NCI-H460 (cell line): ENCODE measurements around the gene ZCCHC10. TPM values are rescaled to one million over a fixed set of nuclear protein-coding genes. Genes with fewer than 3 reads are reported as not detected.
"Not testable (repeated sequence)": the region's sequence is repeated elsewhere in the genome, so short reads cannot be mapped to it uniquely, and the experiment has no call there.

Experiments
- DNase-seq: peaks from one replicate; pipeline ENCODE4 v3.0.0-alpha.2; 2016; ENCODE audit warnings: low read depth; ENCODE audit errors: extremely low read depth
- total RNA-seq: library from RNA; depleted of rRNA; stranded (reverse); fragments of >200 nt; shearing (Covaris generic); gene quantifications from 2 replicates; pipeline ENCODE4 v1.2.3, GENCODE V29; 2014

The ZCCHC10 gene
- total RNA-seq, 1 experiment from 2014 or later: 28.5 TPM

DNA sequence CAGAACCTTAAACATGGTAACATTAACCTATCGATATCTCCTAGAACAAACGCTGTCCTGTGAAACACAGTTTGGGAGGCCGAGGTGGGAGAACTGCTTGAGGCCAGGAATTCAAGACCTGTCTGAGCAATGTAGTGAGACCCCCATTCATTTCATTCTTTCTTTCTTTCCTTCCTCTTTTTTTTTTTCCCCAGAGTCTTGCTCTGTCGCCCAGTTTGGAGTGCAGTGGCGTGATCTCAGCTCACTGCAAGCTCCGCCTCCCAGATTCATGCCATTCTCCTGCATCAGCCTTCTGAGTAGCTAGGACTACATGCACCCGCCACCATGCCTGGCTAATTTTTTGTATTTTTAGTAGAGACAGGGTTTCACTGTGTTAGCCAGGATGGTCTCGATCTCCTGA, 20.2 kb upstream of the ZCCHC10 start:
- DNase-seq: not testable (repeated sequence)

DNA sequence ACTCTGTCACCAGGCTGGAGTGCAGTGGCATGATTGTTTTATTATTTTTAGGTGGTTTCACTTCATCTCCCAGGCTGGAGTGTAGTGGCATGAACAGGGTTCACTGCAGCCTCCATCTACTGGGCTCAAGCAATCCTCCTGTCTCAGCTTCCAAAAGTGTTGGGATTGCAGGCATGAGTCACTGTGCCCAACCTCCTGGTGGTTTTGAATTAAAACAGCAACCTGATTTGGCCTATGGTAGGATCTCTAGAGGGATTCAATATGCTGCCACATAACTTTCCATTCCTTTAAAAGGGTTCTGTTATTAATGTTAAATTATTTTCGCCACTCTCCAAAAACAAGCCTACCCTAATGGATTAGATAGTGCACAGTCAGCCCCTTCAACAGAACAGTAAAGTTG, 15.6 kb upstream of the ZCCHC10 start:
- no peak for DNase-seq

DNA sequence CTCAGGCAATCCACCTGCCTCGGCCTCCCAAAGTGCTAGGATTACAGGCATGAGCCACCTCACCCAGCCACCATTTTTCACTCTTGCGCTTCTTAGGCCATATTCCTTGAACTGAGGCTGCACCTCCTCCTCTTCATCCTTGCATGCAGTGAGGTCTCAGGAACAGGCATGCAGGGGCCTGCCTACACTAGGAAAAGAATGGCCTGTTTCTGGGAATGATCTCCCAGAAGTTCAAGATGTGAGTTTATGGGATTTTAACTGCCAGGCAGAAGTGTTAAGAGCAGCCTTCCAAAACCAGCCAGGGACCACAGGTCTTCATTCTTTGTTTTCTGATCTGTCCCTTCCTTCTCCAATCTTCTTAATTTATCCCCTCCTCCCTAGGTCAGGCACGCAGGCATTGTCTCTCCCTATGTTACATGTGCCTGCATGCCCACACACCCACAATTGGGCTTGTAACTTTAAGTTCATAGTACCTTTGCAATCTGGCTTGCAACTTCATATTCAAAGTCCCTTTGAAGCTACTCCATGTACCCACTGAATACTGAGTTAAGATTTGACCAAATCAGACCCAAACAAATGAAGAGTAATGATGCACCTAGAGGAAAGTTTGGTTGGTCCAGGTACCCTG, 14.9 kb upstream of the ZCCHC10 start:
- no peak for DNase-seq

DNA sequence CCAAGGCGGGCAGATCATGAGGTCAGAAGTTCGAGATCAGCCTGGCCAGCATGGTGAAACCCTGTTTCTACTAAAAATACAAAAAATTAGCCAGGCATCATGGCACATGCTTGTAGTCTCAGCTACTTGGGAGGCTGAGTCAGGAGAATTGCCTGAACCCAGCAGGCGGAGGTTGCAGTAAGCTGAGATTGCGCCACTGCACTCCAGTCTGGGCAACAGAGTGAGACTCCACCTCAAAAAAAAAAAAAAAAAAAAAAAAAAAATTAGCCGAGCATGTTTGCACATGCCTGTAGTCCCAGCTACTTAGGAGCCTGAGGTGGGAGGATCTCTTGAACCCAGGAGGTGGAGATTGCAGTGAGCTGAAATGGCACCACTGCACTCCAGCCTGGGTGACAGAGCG, 10.3 kb upstream of the ZCCHC10 start:
- not testable (repeated sequence) for DNase-seq

DNA sequence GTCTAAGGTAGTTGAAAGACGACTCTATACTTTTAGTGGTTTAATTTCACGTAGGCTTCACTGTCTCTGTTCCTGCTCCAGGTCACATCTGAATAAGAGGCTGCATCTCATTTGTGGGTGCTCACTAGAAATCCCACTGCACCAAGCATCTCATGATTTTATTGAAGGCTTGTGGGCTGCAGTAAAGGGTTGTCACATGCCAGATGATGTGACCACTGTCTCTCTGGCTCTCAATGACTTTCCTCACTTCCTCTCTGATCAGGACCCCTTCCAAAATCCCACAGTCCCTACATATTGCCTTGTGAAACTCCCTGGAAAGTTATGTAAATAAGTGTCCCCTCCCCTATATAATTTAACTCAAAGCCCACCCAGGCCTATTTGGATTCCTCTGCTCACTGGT, 8.9 kb upstream of the ZCCHC10 start:
- DNase-seq: no peak

DNA sequence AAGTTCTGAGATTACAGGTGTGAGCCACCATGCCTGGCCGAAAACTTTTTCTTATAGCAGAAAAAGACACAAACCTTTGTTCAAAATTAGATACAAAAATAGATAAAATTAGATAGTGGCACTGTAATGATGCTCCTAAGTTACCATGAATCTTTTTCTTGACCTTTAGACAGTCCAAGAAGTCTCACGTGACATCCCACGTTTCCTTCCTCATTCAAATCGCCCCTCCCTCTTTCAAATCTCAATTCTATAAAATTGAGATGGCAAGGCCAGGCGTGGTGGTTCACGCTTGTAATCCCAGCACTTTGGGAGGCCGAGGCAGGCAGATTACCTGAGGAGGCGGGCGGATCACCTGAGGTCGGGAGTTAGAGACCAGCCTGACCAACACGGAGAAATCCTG, 7.7 kb upstream of the ZCCHC10 start:
- no peak for DNase-seq

DNA sequence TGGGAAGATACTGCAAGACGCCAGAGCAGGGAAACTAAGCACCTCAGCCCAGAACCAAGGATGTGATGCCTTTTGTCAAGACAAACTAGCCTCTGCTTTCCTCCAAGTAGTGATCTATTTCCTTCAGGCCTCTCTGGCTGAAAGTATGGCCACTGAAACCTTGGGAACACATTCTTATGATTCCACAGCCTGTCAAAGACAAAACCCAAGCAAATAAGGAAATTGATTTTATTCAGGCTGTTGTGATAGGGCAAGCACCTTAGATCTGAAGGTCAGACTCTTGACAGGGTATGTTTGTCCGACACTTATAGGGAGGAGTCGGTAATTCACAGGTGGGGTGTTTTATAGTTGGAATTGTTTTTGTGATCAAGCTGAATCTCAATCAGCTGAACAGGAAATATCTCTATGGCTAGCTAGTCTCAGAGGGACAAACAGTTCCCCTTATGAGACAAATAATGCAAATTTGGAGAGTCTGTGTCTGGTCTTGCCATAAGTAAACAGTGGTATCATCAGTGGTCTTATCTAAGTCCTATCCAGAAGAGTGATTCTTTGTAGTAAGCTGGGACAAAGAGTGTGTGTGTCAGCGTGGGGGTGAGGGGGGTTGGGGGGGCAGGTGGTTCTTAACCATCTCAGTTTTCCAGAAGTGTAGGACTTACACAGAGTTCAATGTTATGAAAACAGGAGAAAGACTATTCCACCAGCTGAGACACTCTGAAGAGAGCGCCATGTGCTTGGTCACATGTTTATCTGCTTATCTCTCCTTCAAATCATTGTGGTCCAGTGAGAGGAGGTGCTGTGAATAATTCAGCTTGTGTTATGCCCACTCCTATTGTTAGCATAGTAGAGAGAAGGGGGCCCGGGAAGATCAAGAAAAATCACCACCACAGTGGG, 6.7 kb upstream of the ZCCHC10 start:
- no peak for DNase-seq

DNA sequence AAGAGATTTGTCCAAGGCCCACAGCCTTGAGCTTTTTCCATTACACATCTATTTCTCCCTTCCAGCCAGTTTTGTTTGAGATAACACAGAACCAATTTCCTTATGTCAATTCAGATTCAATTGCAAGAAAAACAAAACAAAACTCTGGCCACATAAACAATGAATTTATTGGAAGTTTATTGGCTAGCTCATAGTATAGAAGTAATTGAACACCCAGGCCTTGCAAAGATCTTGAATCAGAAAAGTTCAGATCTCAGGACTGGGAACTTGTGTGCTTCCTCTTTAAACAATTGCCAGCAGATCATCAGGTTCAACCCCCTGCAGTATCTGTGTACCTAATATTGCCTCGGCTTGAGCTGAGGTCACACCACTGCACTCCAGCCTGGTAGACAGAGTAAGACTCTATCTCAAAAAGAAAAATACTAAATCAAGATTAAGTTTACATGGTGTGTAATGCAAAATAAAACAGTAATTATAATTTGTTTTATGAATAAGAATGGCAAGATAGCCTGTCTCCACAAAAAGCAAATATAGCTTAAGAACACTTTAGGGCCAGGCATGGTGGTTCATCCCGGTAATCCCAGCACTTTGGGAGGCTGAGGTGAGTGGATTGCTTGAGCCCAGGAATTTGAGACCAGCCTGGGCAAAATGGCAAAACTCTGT, 4.1 kb upstream of the ZCCHC10 start:
- no peak for DNase-seq

DNA sequence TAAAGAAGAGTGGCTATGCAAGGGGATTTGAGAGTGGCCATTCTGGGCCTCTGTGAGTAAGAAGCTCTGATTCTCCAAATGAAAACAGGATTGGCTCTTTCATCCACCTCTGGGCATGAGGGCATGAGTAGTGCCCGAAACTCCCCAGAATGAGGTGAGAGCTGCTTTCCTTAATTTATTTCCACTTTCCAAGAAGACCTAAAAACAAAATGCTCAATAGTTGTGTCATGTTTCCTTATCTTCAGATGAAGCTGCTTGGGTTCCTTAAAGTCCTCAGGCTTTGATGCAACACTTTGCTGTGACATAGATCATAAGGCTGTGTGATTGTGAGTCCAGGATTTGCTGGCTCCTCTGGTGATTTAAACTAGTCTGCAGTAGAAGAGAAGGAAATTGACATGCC, 3.1 kb upstream of the ZCCHC10 start:
- DNase-seq: no peak

DNA sequence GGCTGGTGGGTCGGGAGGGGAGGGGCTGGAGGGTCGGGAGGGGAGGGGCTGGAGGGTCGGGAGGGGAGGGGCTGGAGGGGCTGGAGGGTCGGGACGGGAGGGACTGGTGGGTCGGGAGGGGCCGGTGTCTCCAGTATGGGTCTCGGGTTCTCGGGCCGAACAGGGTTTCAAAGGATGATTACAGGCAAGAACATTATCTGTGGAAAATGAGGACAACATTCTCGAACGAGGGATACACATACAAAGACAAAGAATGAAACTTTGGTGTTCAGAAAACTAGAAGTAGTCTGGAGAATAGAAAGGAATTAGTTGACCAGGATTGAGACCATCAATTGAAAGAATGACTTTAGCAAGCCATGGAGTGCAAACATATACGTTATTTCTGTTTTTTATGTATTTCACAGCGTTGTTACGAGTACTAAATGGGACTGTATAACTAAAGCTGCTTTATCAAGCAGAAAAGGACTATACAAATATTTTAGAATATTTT, 360 bp upstream of the ZCCHC10 start:
- no peak for DNase-seq

DNA sequence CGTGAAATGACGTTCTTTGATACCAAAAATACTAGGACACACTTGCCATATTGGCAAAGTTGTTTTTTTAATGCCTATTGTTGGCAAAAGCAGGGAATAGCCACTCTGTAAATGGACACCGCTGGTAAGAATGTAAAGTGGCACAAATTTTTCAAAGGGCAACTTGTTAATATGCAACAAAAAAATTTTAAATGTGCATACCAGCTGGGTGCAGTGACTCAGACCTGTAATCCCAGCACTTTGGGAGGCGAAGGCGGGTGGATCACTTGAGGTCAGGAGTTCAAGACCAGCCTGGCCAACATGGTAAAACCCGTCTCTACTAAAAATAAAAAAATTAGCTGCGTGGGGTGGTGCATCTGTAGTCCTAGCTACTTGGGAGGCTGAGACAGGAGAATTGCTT, 6.9 kb downstream of the ZCCHC10 start:
- DNase-seq: not testable (repeated sequence)

DNA sequence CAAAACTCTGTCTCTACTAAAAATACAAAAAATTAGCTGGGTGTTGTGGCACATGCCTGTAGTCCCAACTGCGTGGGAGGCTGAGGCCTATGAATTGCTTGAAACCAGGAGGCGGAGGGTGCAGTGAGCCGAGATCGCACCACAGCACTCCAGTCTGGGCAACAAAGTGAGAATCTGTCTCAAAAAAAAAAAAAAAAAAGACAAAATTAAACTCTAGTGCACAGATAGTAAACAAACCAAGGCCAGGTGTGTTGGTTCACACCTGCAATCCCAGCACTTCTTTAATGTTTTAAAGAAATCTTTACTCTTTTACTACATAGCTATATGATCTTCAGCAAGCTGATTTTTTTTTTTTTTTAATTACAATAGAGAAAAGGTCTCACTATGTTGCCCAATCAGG, 8.4 kb downstream of the ZCCHC10 start:
- no peak for DNase-seq

DNA sequence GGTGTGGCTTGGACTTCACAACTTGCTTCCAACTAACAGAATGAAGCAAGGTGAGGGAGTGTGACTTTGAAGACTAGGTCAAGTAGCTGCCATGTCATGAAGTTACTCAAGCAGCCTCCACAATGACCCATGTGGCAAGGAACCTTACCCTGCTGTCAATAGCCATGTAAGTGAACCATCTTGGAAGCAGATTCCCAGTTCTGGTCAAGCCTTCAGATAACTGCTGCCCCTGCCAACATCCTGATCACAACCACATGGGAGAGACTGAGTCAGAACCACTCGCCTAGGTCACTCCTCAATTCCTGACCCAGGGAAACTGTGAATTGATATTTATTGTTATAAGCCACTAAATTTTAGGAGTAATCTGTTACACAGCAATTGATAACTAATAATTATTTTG, 10.9 kb downstream of the ZCCHC10 start:
- DNase-seq: no peak

DNA sequence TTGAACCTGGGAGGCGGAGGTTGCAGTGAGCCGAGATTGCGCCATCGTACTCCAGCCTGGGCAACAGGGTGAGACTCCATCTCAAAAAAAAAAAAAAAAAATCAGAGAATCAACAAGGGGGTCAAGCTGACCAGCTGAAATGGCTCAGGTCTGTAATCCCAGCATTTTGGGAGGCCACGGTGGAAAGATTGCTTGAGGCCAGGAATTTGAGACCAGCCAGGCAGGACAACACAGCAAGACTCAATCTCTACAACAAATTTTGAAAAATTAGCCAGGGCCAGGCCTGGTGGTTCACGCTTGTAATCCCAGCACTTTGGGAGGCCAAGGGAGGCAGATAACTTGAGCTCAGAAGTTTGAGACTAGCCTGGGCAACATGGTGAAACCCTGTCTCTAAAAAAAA, 17.9 kb downstream of the ZCCHC10 start:
- DNase-seq: not testable (repeated sequence)

DNA sequence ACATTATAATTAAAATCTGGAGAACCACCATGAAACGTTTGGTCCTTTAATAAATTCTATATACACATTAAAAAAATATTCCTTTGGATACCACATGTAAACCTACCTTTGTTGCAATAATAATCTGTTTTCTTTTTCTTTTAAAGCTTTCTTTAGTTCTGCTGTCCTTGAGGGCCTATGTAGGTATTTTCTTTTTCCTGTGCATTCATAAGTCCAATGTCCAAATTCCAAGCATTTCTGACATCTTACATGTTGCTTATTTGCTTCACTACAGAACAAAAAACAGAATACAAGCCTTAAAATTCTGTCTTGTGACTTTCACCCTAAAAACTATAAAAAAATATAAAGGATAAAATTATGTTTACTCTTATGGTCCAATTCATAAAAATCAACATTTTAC, 19.7 kb downstream of the ZCCHC10 start:
- DNase-seq: no peak

DNA sequence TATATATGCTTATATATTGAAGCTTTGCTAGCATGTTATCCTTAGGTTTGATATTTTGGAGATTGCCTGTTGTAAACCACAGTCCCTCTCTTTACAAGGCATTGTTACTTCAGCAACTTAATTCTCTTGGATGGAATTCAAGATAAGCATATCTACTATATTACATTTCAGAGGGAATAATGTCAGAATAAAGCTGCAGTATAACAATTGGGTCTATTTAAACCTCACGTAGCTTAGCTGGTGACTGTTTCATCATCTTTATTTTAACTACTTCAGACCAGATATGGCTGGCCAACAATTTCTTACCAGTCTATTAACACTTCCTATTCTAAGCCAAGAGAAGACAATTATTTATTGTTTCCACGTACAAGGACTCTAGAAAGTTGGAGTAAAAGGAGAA, 27.1 kb downstream of the ZCCHC10 start:
- no peak for DNase-seq

DNA sequence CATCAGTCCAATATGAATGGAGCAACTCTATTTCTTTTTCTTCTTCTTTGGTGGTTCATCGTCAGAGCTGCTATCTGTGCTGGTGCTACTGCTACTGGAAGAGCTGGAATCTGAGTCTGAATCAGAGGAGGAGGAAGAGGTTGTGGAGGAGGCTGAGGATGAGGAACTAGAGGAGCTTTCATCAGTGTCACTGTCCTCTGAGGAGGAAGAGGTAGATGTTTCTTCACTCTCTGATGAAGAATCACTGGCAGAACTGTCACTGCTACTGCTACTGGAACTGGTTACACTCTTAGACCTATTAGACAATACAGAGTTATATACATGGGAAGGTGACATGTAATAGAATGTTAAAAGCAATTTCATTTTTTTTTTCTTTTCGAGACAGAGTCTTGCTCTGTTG, 27.8 kb downstream of the ZCCHC10 start:
- no peak for DNase-seq

DNA sequence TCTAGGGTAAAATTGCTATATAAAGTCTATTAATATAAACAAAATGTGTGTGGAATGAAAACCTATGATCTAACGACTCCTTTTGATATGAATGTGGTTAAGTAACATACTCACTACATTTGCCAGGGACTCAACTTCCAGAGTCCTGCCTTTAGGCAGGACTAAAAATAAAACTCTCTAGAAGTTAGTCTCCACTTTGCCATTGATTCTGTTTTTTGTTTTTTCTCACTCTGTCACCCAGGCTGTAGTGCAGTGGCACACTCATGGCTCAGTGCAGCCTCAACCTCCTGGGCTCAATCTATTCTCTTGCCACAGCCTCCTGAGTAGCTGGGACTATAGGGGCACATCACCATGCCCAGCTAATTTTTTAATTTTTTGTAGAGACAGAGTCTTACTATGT, 30.0 kb downstream of the ZCCHC10 start:
- DNase-seq: no peak

DNA sequence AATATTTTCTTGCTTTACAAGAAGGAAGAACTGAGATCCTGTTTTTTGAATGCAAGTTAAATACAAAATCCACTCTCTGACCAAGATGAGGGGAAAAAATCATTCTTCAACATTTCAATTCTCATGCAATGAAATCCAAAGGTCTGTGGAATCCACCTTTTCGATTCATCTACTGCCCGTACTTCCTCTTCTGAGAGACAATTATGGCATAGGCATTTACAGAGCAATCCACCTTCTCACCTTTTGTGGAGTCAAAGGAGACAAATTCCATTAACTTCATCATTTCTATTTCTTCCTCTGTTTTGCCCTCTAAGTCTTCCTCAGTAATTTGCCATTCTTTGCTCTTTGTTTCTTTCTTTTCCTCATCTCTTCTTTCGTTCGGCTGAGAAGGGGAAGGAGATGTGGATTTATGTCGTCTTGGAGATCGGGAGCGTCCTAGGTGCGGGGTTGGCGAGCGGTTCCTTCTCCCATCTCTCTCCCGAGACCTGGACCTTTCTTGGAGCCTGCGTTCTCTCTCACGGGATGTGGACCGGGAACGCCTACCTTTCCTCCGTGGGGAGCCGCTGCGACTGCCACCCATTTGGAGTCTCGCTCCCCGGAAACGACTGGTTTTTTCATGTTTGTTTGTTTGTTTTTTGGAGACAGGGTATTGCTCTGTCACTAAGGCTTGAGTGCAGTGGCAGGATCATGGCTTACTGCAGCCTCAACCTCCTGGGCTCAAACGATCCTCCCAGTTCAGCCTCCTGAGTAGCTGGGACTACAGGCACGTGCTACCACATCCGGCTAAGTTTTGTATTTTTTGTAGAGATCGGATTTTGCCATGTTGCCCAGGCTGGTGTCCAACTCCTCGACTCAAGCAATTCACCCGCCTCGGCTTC, 38.6 kb downstream of the ZCCHC10 start:
- no peak for DNase-seq

DNA sequence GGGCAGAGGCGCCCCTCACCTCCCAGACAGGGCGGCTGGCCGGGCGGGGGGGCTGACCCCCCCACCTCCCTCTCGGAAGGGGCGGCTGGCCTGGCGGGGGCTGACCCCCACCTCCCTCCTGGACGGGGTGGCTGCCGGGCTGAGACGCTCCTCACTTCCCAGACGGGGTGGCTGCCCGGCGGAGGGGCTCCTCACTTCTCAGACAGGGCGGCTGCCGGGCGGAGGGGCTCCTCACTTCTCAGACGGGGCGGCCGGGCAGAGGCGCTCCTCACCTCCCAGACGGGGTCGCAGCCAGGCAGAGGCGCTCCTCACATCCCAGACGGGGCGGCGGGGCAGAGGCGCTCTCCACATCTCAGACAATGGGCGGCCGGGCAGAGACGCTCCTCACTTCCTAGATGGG, 43.4 kb downstream of the ZCCHC10 start:
- not testable (repeated sequence) for DNase-seq

DNA sequence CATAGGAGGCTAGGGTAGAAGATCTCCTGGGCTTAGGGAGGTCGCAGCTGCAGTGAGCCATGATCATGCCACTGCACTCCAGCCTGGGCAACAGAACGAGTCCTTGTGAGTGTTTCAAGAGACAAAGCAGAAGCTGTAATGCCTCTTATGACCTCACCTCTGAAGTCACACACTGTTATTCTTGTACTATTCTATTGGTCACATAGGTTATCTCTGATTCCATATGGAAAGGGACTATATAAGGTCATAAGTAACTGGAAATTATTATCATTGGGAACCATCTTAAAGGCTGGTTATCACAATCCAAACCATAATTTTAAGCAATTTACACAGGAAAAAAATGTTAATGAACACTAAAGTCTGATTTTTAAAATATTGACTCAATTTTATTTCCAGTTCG, 45.1 kb downstream of the ZCCHC10 start:
- no peak for DNase-seq
